Stimulated activated CD4-positive, alpha-beta T cell treated with anti-CD3 and anti-CD28 coated beads, Interleukin-12 subunit alpha, Interleukin-12 subunit beta, amount 100 ng/mL, for 24 hours (primary cell): ENCODE data around the gene PRPF6.
"Not testable (repeated sequence)": the region's sequence is repeated elsewhere in the genome, so short reads cannot be mapped to it uniquely, and the experiment has no call there.

Experiments
- DNase-seq, 2 experiments: peaks; one replicate each; pipeline ENCODE4 v3.0.0-alpha.2; 2020; ENCODE audit warnings: low read depth in 2 of 2

The PRPF6 gene

DNA sequence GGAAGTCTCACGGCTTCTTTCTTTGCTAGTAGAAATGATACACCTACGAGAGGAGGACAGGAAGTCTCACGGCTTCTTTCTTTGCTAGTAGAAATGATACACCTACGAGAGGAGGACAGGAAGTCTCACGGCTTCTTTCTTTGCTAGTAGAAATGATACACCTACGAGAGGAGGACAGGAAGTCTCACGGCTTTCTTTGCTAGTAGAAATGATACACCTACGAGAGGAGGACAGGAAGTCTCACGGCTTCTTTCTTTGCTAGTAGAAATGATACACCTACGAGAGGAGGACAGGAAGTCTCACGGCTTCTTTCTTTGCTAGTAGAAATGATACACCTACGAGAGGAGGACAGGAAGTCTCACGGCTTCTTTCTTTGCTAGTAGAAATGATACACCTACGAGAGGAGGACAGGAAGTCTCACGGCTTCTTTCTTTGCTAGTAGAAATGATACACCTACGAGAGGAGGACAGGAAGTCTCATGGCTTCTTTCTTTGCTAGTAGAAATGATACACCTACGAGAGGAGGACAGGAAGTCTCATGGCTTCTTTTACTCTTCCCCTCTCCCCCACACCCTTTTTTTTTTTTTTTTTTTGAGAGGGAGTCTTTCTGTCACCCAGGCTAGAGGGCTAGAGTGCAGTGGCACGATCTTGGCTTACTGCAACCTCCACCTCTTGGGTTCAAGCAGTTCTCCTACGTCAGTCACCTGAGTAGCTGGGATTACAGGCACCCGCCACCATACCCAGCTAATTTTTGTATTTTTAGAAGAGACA, 31.6 kb downstream of the PRPF6 start:
- not testable (repeated sequence) for DNase-seq

DNA sequence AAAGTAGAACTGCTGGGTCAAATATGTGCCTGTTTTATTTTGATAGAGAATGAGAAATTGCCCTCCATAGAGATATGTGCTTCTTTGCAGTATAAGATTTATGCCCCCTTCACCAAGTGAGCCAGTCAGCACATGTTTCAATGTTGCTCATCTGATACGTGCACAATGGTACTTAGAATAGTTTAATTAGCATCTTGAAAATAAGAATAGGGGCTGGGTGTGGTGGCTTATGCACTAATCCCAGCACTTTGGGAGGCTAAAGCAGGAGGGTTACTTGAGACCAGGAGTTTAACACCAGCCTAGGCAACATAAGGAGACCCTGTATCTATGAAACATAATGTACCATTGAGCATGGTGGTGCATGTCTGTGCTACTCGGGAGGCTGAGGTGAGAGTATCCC, 34.7 kb downstream of the PRPF6 start:
- DNase-seq: no peak

DNA sequence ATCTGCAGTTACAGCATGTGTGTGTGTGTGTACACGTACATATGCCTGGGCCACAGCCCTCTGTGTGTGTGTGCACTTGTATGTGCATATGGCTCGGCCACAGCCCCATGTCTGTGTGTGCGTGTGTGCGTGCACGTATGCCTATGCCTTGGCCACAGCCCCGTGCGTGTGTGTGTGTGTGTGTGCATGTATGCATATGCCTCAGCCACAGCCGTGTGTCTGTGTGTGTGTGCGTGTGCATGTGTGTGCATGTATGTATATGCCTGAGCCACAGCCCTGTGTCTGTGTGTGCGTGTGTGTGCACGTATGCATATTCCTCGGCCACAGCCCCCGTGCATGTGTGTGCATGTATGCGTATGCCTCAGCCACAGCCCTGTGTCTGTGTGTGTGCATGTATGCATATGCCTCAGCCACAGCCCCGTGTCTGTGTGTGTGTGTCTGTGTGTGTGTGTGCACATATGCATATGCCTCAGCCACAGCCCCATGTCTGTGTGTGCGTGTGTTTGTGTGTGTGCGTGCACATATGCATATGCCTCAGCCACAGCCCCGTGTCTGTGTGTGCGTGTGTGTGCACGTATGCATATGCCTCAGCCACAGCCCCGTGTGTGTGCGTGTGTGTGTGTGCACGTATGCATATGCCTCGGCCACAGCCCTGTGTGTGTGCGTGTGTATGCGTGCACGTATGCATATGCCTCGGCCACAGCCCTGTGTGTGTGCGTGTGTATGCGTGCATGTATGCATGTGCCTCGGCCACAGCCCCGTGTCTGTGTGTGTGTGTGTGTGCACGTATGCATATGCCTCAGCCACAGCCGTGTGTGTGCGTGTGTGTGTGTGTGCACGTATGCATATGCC, 40.4 kb downstream of the PRPF6 start:
- no peak for DNase-seq

DNA sequence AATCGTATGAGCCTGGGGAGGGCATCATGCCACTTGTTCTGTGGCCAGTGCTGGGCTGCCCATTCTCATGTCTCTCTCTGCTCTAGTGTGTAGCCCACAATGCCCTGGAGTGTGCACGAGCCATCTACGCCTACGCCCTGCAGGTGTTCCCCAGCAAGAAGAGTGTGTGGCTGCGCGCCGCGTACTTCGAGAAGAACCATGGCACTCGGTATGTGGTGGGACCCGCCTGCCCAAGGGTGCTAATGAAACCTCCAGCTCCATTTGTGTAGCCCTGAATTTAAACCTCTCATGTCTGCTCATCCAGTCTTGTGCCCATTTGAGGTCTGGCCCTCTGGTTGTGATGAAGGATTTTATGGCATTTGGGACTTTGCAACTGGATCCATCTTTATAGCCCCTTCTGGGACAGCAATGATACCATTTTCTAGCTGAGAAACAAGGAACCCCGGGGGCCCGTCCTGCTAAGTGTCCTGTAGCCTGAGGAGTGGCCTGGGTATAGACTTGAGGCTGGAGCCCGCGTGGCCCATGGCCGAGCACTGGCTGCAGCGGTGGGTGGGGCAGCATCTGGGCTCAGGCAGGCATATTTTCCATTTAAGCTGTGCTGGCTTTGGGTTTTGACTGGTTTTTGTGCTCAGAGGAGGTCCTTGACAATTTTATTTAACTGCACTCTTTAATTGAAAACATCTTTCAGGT, 41.9 kb downstream of the PRPF6 start:
- no peak for DNase-seq

DNA sequence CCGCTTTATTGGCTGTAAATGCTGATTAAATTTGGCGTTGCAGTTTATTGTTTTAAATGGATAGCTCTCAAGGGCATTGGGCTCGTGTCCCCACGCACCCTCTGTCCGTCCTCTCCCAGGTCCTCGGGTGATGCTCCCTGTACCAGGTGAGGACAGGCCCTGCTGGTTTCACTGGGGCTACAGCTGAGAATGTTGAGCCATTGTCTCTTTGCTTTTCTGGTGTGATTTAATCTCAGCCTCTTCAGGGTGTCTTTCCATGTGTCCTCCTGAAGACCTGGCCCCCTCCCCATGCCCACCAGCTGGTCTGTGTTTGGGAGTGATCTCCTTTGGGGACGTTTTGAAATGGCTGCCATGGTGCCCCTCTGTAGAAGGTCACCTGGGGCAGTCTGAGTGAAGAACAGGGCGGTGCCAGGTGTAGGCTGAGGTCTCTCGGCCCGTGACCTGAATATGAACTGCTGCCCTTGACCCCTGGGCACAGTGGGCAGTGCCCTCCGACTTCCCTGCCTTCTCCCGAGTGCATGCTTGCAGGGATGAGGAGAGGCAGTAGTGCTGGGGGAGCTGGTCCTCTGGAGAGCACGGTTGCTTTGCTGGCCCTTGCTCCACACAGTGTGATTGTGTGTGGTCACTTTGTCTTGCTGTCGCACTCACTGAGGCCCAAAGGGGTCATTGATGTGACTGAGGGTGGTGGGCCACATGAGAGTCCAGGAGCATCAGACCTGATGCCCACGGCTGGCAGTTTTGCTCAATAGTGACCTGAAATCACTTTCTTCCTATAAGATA, 42.6 kb downstream of the PRPF6 start:
- DNase-seq: no peak

DNA sequence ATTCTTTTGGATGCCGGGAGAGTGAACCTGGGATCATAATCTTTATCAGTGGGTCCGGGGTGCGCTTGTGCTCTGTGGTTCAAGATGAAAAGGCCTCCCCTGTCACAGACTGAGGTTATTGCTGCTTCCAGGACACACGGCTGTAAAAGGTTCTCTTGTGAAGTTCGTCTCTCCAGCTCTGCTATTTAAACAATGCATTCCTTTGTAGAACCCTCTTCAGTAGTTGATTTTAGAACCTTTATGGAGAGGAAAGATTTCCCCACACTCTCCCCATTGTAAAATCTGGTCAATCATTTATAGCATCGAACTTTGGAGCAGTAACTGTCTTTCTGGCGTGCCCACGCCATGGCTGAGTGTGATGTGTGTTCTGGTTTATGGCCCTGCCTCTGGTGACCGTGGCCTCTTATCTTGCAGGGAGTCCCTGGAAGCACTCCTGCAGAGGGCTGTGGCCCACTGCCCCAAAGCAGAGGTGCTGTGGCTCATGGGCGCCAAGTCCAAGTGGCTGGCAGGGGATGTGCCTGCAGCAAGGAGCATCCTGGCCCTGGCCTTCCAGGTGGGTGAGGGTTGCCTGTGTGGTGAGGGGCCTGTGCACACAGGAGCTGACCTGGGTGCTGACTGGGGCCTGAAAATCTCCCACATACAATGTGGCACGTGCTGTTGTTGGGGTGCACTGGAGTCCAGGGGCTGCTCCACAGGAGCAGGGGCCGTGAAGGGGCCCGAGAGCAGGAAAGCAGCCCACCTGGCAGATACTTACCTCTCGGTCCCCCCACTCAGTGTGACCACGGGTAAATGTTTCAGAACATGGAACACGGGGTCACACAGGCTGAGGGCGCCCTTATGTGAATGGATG, 43.4 kb downstream of the PRPF6 start:
- no peak for DNase-seq

DNA sequence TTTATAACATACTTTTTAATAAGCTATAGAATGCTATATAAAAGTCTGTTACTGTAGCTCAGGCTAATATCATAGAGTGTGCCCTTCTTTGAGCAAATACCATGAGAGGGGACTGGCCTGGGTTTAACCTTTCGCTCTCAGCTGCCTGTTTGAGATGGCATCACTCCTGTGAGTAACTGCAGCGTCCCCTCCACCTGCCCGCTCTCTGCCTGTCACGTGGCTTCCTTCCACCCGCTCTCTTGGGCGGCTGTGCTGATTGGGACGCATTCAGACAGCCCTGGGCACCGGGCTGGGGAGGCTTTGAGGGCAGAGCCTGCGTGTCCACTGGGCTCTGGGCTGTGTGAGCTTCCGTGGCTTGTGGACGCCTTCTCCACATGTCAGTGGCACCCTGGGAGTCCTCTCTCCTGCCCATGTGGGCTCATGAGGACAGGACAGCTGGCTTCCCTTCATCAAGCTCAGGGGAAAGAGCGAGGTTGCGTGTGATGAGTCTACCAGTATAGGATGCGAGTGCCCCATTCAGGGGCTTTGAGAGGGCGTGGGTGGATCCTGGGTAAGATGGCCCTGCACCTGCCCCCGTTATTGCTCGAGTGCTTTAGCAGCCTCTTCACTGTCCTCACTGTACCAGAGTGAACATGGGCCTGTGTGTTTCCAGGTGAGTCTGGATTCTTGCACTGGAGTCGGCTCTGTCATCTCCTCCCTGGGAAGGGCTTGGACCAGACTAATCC, 44.3 kb downstream of the PRPF6 start:
- DNase-seq: no peak

DNA sequence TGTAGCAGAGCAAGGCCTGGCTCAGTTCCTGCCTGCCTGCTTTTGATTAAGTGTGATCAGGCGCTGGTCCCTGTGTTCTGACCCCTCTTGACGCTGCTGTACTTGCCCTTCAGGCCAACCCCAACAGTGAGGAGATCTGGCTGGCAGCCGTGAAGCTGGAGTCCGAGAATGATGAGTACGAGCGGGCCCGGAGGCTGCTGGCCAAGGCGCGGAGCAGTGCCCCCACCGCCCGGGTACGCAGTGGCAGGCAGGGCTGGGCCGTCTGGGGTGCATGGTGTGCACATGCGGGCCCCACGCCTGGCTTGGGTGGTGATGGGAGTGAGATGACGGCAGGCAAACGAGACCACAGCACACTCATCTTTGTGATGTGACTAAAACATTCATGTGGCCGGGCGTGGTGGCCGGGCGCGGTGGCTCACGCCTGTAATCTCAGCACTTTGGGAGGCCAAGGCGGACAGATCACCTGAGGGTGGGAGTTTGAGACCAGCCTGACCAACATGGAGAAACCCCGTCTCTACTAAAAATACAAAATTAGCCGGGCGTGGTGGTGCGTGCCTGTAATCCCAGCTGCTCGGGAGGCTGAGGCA, 45.0 kb downstream of the PRPF6 start:
- DNase-seq: no peak

DNA sequence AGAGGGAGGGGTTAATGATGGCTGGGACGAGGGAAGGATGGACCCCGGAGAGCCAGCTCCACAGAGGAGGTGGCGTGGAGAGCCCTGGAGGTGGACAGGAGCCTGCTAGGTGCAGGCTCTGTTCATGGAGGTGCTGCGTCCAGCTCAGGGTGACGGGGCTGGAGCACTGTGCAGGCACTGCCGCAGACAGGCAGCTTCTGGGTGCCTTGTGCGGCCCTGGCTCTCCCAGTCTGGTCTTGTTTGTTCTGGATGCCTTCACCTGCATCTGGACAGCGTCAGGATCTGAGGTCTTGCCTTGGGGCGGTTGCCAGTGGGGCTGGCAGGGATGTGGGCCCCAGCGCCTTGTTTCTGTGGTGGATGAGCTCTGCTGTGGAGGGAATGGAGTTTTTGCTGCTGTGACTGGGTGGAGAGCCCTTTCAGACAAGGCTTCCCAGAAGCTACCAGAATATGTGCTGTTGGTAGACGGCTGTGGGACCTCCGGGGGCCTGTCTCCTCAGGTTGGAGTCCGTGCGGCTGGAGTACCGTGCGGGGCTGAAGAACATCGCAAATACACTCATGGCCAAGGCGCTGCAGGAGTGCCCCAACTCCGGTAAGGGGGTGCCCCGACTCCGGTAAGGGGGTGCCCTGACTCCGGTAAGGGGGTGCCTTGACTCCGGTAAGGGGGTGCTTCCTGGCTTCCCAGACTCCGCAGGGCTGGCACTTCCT, 47.2 kb downstream of the PRPF6 start:
- no peak for DNase-seq

DNA sequence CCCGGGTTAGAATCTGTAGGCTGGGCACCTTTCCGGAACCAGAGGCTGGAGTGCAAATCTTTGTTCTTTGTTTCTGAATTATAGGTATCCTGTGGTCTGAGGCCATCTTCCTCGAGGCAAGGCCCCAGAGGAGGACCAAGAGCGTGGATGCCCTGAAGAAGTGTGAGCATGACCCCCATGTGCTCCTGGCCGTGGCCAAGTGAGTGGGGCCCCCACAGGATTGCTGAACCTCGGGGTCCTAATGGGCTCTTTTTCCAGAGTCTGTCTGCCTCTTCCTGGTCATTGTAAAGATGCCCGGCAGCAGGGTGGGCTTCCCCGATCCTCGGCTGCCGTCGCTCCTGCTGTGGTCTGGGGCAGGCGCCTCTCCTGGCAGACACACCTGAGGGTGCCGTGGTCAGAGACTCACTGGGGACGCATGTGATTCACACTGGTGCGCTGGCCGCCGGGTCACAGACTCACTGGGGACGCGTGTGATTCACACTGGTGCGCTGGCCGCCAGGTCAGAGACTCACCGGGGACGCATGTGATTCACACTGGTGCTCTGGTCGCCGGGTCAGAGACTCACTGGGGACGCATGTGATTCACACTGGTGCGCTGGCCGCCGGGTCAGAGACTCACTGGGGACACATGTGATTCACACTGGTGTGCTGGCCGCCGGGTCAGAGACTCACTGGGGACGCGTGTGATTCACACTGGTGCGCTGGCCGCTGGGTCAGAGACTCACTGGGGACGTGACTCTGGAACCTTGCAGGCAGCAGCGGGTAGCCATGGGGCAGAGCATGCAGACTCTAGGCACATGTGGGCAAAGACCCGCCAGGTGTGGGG, 48.6 kb downstream of the PRPF6 start:
- DNase-seq: no peak

DNA sequence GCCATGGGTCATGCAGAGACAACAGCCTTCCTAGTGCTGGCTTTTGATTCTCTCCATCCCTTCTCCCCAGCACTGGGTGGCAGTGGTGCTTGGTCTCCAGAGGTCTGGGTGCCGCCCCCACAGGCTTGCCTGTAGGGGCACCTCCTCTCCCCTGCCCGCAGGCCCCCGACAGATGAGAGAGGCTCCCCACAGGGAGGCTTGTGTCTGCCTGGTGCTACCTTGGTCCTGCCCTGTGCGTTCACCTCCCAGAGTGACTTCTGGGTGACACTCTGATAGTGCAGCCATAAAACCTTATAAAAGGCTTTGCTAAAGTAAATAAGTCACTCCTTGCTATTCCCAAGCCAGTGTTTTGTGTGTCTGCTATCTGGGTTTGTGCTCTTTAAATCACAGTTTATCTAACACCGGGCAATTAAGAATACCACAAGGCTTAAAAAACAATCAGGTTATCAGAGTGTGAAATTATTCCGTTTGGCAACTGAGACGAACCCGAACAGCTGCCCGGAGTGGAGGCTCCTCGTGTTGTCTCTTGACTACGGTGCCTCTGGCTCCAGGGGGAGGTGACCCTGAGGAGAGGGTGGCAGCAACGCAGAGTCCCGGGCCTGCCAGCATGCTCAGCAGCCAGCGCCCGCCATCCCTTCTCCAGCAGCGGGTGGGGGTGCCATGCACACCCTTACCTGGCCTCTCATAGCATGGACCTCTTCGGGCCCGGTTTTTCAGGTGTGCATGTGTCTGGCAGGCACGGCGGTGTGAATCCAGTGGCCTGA, 49.6 kb downstream of the PRPF6 start:
- no peak for DNase-seq

DNA sequence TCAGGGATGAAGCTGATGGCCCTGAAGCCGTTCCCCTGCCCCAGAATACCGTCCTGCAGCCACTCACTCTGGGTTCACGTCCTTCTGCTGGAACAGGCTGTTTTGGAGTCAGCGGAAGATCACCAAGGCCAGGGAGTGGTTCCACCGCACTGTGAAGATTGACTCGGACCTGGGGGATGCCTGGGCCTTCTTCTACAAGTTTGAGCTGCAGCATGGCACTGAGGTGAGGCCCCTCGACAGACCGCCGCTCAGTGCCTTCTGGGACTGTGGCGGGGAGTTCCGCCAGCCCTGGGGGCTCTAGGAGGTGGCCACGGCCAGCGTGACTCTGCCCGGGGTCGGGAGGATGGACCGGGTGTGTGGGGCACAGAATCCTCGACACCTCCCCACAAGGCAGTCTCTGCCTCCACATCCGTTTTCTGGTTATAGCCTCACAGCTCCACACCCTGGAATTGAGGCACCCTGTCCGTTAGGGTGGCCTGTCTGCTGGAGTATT, 50.9 kb downstream of the PRPF6 start:
- DNase-seq: no peak

DNA sequence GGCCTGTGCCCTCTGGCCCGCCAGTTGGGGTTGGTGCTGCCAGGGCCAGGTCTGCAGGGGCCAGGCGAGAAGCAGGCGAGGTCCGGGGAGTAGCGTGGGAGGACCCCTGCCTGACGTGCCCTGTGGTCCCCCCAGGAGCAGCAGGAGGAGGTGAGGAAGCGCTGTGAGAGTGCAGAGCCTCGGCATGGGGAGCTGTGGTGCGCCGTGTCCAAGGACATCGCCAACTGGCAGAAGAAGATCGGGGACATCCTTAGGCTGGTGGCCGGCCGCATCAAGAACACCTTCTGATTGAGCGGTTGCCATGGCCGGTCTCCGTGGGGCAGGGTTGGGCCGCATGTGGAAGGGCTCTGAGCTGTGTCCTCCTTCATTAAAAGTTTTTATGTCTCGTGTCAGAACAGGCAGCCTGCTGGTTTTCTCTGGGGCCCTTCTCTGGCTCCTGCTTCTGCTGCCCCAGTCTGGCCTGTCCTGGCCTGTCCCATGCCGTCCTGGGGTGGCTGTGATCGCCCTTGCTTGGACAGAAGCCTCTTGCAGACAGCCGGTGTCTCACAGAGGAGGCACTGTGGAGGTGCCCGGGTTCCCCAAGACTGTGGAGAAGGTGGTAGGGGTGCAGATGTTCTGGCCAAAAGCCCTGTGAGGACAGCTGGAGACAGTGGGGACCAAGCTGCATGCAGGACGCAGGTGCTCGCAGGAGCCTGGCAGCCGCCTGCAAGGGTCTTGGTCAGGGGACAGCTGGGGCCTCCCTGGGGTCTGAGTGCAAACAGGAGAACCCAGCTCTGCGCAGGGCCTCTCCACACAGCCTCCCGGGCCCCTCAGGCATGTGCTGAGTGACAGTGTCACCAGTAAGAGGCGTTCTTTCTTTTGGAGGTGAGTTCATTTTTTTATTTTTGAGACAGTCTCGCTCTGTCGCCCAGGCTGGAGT, 52.0 kb downstream of the PRPF6 start:
- DNase-seq: no peak

DNA sequence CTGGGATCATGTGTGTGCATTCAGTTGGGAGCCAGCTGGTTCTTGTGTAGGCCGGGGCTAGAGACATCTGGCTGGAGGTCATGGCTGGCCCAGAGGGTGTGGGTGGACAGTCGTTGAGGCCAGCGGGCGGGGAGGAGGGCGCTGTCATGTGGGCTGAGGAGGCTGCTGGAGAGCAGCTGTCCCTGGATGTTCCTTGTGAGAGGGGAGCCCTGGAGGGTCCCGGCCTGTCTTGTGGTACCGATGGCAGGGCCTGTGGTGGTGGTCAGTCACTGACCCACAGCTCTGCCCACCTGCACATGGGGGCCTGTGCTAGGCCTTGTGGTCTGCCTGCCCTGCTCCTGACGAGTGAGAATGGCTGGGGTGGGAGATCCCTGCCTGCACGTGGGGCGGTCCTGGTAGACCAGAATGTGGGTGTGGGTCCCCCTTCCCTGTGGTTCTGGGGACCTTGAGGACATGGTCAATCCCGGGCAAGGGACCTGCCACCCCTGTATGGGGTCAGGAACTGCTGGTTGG, 53.1 kb downstream of the PRPF6 start:
- DNase-seq: no peak

DNA sequence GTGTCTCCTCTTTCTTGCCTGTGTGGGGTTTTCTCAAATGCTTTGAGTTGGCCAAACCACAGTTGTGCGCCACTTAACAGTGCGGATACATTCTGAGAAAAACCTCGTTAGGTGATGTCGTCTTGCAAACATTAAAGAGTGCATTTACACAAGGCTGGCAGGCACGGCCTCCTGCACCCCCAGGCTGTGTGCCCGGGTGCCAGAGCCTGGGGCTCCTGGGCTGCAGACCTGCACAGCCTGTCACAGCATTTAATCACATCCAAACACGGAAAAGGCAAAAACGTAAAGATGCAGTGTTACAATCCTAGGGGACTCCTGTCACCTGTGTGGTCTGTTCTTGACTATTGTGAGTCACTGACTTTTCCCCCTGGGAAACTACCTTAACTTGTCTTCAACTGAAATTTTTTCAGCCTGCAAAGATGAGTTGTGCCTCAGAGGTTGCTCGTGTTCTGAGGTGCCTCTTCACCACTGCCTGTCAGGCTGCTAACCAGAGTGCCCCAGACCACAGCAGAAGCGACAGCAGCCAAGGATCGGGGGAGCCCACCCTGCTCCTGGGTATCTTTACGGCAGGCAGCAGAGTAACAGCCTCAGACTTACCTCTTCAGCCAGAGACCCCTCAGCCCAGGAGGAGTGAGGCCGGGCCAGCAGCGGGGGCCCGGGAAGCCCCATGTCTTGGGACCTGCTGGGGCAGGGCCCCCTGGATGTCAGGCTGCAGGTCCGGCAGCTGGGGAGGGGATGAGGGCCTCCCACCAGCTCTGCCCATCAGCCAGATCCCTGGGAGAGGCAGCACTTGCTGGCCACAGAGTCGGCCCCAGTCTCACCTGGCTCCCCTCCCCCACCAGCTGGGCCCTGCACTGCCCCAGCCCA, 54.4 kb downstream of the PRPF6 start:
- no peak for DNase-seq
